Epithelial cell of esophagus (primary cell): Measurements from ENCODE around the gene FAM174B.
"Not testable (repeated sequence)": the region's sequence is repeated elsewhere in the genome, so short reads cannot be mapped to it uniquely, and the experiment has no call there.

ENCODE experiments used
- DNase-seq: peaks from one replicate; pipeline ENCODE4 v3.0.0; 2010; ENCODE audit warnings: low read depth
- H3K4me3 ChIP-seq: 2 replicates; pipeline ENCODE4 v1.5.1; 2011; ENCODE audit warnings: mild to moderate bottlenecking, low read length, control low read depth
- CTCF ChIP-seq: IDR thresholded peaks from 2 replicates; pipeline ENCODE4 v1.5.1; 2011; ENCODE audit warnings: low read depth, mild to moderate bottlenecking, low read length, control low read depth, inconsistent platforms; ENCODE audit not compliant: insufficient read depth; ENCODE audit errors: missing control alignments

Gene FAM174B

GRCh38 chr15:92614301-92614700 lies 41.3 kb downstream of the FAM174B start:
- no peak for TF ChIP-seq CTCF
- no peak overlapping the region for H3K4me3 ChIP-seq
- DNase-seq = no peak

DNA sequence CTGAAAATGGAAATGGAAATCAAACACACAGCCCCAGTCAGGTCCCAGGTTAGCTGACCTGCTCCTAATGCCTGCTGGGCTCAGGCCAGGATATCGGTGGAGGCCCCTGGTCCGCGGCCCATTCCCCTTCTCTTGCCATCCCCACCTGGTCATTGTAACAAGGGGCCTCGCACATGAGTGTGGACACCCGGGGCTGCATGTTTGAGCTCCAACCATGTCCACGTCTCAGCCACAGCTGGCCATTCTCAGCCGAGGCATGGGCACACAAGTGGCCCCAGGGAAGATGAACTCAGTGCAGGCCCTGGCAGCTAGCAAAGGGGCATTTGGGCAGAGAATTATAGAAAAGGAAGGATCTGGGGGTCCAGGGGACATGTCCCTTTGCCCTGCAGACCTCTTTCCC lies 41.7 kb downstream of the FAM174B start:
- H3K4me3 ChIP-seq = no peak overlapping the region
- TF ChIP-seq CTCF = no peak
- no peak for DNase-seq

DNA sequence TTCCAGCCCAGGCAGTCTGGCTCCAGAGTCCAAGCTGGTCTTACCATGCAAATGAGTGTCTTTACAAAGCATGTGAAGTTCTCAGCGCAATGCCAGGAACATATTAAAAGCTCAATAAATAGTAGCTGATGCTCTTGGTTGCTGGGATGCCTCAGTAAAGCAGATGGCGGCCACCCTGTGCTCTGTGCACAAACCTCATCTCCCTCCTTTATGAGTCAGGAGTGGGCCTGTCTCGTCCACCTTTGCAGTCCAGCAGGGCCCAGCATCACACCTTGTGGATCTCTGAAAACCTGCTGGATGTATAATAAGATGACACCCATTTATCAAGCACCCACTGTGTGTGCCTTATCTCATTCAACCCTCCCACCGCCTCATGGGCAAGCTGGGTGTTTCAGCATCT lies 42.7 kb downstream of the FAM174B start:
- no peak for DNase-seq
- TF ChIP-seq CTCF = no peak
- H3K4me3 ChIP-seq = no peak overlapping the region

DNA sequence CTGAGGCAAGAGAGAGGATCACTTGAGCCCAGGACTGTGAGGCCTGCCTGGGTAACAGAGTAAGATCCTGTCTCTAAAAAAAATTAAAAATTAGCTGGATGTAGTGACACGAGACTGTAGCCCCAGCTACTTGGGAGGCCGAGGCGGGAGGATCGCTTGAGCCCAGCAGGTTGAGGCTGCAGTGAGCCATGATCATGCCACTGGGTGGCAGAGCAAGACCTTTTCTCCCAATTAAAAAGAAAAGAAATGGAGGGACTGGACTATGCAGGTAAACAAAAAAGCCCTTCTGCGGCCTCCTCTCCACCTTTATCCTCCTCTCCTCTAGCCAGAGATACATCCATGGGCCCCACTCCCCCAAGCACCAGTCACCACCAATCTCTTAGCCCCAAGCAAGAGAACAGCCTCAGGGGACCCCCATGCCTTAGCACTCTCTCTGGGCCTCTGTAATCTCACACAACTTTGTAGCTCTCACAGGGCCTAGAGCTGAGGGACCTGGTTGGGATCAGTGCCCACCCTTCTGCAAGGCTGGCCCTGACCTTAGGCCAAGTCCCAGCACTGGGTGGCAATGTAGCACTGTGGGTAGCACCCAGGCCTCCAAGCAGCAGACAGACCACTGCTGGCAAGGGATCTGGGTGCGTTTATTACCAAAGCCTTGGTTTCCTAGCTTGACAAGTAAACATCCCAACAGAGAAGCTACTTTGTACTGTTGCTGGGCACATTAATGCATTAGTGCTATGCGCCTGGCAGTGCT lies 43.4 kb downstream of the FAM174B start:
- no peak for TF ChIP-seq CTCF
- no peak overlapping the region for H3K4me3 ChIP-seq

DNA sequence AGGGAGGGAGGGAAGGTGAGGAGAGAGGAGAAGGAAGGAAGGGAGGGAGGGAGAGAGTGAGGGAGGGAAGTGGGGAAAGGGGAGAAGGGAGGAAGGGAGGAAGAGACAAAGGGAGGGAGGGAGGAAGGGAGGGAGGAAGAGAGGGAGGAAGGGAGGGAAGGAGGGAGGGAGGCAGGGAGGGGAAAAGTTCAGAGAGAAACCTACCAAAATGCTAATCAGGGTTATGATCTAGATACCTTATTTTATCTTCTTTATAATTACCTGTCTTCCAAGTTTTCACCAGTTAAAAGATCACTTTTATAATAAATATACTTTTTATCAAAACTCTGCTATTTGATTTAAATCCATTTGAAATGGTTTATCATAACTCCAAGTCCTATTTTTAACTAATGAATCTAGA lies 44.4 kb downstream of the FAM174B start:
- no peak overlapping the region for H3K4me3 ChIP-seq
- no peak for DNase-seq
- TF ChIP-seq CTCF = no peak

More for the DNA sequence above, 43.4 kb downstream of the FAM174B start:
- DNase-seq = no peak

- no peak for TF ChIP-seq CTCF
- DNase-seq = no peak
- H3K4me3 ChIP-seq = no peak overlapping the region
Observed at GRCh38 chr15:92610101-92610520, 45.5 kb downstream of the FAM174B start.

GRCh38 chr15:92608866-92609700 lies 46.5 kb downstream of the FAM174B start:
- H3K4me3 ChIP-seq = no peak overlapping the region
- DNase-seq = no peak
- no peak for TF ChIP-seq CTCF

DNA sequence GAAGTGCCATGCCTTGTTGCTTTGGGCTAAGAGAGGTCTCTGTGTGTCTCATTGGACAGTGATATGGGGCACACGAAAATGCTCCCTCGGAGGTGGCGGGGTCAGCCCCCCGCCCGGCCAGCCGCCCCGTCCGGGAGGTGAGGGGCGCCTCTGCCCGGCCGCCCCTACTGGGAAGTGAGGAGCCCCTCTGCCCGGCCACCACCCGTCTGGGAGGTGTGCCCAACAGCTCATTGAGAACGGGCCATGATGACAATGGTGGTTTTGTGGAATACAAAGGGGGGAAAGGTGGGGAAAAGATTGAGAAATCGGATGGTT lies 48.8 kb downstream of the FAM174B start:
- DNase-seq, H3K4me3 ChIP-seq: not testable (repeated sequence)
